HG03025 (cell line): ENCODE data around the gene MYPN.

ENCODE experiments used
- ATAC-seq: cut with Tn5 transposase; IDR thresholded peaks from one replicate; pipeline ENCODE4 v1.9.1; 2021; ENCODE audit warnings: mild to moderate bottlenecking, moderate library complexity; ENCODE audit not compliant: unreplicated experiment, low FRiP score

Gene MYPN

DNA sequence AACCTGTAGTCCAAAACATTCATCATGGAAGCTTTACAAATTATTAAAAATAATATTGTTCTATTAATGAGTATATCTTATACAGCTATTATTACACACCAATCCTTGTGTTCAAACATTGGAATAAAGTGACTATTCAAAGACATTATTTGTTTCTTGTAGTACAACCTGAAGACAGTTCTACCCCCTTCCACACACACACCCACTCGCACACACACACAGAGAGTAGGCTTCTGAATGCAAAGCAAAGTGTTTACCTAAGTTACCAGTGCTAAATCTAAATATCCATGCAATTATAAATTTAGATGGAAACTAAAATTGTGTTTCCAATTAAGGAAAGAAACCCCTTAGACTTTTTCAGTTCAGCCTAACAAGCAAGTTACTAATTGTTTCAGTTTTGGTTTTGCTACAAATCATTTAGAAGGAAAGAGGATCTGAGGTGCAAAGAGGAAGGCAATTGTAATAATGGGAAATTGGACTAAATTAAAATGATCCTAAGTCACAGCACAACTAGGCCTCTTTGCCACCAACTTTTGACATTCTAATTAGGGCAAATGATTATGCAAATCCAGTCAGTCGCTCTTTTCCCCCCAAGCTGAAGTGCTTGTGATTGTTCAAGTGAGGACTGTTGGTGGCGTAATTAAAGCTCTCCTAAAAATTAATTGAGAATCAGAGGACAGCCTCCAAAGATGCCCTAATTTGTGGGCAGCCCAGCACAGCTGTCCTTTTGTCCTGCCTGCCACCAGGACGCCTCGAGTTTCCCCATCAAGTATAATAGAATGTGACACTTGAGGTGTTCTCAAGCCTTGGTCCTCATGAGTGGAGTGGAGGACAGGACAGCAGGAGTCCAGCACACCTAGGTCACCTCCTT lies 142.6 kb downstream of the MYPN start:
- ATAC-seq, result no peak

DNA sequence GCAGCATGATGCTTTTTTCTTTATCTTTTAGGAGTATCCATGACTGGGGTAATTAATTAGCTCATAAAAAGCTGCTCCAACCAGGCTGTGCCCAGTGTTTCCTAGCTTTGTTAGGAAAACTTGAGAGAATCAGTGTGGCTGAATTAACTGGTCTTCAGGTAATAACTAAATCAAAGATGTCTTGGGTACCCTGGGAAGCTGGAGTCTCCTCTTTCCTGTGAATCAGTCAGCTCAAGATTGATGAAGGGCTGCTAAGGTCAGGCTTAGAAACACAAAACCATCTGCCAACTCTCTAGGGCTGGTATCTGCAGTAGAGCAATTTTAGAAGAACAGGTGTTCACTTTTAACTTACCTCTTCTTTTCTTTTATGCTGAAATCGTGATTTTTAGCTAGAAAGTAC lies 144.1 kb downstream of the MYPN start:
- ATAC-seq, result no peak

DNA sequence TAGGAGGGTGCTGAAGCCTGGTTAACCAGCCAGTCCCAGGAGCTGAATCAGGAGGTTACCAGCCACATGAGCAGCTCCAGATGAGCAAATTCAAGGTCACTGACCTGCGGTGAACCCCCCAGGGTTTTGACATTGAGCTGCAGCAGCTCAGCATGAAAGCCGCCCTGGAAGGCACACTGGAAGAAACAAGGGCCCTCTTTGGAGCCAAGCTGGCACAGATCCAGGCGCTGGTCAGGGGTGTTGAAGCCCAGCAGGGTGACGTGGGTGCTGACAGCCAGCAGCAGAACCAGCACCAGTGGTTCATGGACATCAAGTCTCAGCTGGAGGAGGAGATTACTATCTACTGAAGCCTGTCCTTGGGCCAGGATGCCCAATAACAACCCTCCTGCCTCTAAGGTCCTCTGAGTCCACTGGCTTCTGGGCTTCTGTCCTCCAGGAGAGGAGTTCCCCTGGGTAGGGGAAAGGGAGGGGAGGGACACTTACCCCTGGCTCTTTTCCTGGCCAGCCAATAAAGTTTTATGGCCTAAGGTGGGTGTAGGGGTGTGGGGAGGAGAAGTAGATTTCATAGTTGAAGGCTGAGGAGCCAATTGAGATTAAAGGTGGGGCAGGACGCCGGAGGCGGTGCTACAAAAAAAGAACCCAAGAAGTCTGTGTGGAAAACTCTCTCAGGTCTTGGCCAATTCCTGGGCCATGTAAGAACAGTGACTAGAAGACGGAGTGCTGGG lies 152.0 kb downstream of the MYPN start:
- no peak for ATAC-seq
